HG03060 (cell line): ENCODE measurements around the gene COTL1.
"Not testable (repeated sequence)": the region's sequence is repeated elsewhere in the genome, so short reads cannot be mapped to it uniquely, and the experiment has no call there.

ENCODE experiments used
- ATAC-seq: cut with Tn5 transposase; IDR thresholded peaks from one replicate; pipeline ENCODE4 v1.9.1; 2021; ENCODE audit warnings: low read depth, moderate number of reproducible peaks; ENCODE audit not compliant: unreplicated experiment

COTL1 gene

DNA sequence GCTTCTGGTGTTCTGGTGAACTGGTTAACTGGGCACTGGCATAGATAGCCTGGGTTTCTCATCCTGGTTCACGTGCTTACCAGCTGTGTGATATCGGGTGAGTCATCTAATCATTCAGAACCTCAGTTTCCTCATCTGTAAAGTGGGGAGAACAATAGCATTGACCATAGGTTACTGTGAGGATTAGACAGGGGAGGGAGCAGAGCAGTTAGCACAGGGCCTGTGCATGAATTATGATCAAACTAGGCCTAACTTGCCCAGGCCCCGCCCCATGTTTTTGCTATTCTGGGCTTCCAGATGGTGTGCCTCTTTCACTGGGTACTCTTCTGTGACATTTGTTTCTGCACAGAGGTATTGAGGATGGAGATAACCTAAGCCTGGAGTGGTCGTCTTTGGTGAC, 25.8 kb upstream of the COTL1 start:
- no peak for ATAC-seq

DNA sequence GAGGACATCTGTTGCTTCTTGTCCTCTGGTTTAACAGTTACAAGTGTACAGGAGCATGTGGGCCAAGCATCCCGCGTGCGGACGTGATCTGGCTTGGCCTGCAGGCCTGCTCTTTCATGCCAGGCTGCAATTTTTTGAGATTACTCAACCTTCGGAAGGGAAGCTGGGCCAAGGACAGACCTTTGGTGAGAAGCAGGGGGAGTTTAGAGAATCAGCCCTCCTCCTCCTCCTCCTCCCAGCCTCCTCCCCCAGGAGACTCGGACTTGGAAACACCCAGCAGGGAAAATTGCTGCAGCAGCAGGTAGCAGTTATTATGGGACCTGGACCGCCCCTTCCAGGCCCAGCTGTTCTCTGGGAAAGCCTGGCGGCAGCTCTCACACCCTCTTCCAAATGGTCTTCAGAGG, 25.3 kb upstream of the COTL1 start:
- ATAC-seq = no peak

DNA sequence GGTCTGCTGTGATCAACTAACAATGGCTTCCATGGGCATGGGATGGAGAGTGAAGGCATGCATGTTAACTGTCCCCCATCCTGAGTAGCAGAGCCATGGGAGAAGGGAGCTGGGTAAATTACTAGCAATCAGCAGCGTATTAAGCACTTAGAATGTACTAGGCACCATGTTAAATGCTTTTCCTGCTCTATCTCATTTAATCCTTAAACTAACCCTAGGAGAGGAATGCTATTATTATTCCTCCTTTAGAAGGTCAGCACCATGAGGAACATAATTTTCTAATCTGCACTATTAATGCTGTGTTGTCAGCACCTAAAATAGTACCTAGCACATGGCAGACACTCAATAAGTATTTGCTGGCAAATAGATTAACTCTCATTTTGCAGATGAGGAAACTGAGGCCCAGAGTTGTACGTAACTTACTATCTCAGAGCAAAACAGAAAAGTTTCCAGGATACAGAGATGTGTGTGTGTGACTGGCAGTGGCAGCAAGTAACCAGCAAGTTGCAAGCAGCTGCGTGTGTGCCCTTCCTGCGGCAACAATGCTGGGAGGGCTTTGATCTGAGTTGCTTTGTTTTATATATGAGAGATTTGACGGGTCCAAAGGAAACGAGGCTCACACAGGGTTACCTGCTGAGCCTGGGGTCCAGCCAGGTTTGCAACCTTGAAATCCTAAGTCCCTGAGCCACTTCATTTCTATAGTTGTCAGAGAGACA, 23.9 kb upstream of the COTL1 start:
- no peak for ATAC-seq

- ATAC-seq = no peak
Measured at GRCh38 chr16:84640145-84640544, 22.3 kb upstream of the COTL1 start.

- ATAC-seq = no peak
Measured at GRCh38 chr16:84638231-84638806, 20.4 kb upstream of the COTL1 start.

- no peak for ATAC-seq
Measured at GRCh38 chr16:84637709-84638108, 19.8 kb upstream of the COTL1 start.

GRCh38 chr16:84635702-84636101, 17.8 kb upstream of the COTL1 start:
- ATAC-seq = no peak

DNA sequence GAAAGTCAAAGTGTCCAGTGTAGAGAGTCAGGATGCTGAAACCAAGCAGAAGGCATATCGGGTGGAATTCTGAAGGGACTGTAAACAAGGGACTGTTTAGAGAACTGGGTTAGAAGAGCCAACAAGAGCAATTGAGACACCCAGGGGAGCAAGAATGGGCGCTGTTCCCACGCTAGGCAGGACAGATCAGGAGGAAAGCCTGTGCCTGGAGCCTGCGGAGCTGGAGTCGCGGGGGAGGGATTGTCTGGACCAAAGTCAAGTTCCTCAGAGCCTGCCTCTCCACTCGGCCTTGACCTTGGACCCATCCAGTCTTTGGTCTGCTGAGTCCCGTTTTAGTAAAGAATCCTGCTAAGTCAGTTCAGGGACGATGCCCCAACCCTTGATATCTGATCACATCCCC, 15.7 kb upstream of the COTL1 start:
- no peak for ATAC-seq

DNA sequence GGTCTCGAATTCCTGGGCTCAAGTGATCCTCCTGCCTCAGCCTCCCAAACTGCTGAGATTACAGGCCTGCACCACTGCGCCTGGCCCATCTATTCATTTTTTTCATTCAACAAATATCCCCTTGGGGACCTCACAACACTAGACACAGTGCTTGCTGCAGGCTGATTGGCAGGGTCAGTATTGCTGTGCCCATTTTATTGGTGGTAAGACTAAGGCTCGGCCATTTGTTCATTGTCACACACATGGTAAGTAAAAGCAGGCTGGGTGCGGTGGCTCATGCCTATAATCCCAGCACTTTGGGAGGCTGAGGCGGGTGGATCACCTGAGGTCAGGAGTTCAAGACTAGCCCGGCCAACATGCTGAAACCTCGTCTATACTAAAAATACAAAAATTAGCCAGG, 15.0 kb upstream of the COTL1 start:
- ATAC-seq = not testable (repeated sequence)

DNA sequence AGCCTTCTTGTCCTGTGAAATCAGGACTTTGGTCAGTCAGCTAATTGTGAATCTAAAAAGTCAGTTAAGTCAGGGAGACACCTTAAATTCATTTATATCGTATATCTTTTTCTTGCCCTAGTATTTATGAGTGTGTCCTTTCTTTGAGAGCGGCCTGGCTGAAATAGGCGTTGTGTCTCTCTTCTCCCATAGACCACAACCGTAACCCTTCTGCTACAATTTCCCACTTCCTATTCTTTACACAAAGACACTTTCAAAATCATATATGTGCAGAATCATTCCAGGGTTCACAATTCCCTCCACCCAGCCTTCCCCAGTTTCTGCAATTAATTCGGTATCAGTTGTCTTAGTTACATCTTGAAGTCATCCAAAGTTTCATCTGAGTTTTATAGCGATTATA, 14.0 kb upstream of the COTL1 start:
- no peak for ATAC-seq

GRCh38 chr16:84631153-84631466, 13.2 kb upstream of the COTL1 start:
- no peak for ATAC-seq

- ATAC-seq = no peak
Measured at GRCh38 chr16:84630446-84631152, 12.7 kb upstream of the COTL1 start.

GRCh38 chr16:84630009-84630408, 12.1 kb upstream of the COTL1 start:
- ATAC-seq = no peak

DNA sequence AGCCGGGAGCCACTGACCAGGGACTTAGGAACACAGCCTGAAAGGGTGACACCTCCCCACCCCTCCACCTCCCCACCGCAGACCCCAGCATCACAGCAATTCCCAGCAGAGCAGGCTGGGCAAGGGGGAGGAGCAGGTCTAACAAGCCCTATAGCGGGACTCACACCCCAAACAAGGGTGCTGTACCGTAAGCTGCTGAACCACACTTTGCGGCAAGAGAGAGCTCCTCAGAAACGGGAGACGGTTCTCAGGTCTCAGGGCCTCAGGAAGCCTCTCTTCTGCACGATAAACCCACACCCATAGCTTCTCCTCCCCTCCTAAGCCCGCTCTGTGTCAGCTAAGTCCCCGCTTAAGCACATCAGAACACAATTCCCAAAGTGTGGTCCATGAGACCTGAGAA, 11.7 kb upstream of the COTL1 start:
- no peak for ATAC-seq

- no peak for ATAC-seq
Measured at GRCh38 chr16:84628226-84628731, 10.4 kb upstream of the COTL1 start.

- ATAC-seq = no peak
Measured at GRCh38 chr16:84625556-84625955, 7.7 kb upstream of the COTL1 start.

GRCh38 chr16:84620913-84621312, 3.0 kb upstream of the COTL1 start:
- not testable (repeated sequence) for ATAC-seq

DNA sequence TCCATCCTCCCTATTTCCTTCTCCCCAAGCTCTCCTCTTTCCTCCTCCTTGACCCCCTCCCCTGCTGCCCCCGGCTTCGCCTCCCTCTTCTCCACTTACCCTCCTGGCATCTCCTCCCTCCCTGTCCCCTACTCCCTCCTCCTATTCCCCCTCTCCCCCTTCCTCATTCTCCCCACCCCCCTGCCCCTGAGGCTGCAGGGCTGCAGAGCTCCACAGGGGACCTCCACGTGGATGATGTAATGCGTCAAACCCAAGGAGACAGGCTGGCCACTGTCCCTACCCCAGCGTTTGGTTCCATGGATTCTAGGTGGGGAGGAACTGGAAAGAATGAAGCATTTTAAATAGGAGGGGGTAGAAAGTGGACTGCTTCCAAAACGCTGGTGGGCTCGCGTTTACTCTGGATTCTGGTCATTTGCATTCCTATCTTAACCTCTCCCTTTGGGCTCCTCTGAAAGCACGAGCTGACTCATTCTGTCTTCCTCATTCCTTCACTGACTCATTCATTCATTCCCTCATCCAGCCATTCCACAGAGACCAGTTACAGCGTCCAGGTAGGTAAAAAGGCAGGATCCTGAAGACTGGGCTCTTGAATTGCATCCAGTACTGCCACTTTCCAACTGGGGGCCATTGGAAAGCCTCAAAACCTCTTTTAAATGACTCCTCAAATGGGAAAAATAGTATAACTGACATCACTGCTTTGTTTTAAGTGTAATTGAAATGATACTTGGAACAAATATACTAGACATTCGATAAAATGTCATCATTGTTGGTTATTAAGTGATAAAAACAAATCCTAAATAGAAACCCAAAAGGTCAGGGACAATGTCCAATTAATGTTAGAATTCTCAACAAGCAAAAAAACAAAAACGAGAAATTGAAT, 943 bp upstream of the COTL1 start:
- no peak for ATAC-seq

GRCh38 chr16:84617041-84617790, 662 bp downstream of the COTL1 start:
- ATAC-seq = no peak

- no peak for ATAC-seq
Measured at GRCh38 chr16:84616515-84616914, 1.4 kb downstream of the COTL1 start.
